ENCODE data around the gene TYW1.

GRCh38 chr7:66948480-66949109 is 48.0 kb upstream of the TYW1 start:
- no peak for TF ChIP-seq CTCF (conservative IDR thresholded peaks at IDR 0.05; ENCODE audit: low read depth, low read length)
- TF ChIP-seq MAZ (IDR thresholded peaks at IDR 0.05; ENCODE audit: borderline replicate concordance, low read depth, low read length) = no peak
- no peak for TF ChIP-seq RAD21 (IDR thresholded peaks at IDR 0.05; ENCODE audit: low read length)
- no peak for TF ChIP-seq SMC3 (IDR thresholded peaks at IDR 0.05; ENCODE audit: low read depth, low read length)
- TF ChIP-seq POLR2A (IDR thresholded peaks at IDR 0.05; ENCODE audit: low read depth, low read length) = no peak
- TF ChIP-seq CHD1 (IDR thresholded peaks at IDR 0.05; ENCODE audit: low read depth, low read length) = no peak
- TF ChIP-seq USF2 (IDR thresholded peaks at IDR 0.05; ENCODE audit: low read depth, low read length) = no peak
- no peak for TF ChIP-seq RFX5 (IDR thresholded peaks at IDR 0.05; ENCODE audit: low read depth, low read length)
- no peak for TF ChIP-seq NFE2L2 (IDR thresholded peaks at IDR 0.05; ENCODE audit: low read depth, low read length)
- TF ChIP-seq RCOR1 (IDR thresholded peaks at IDR 0.05; ENCODE audit: insufficient replicate concordance, low read length) = no peak
- TF ChIP-seq MAFK (IDR thresholded peaks at IDR 0.05; ENCODE audit: low read depth, low read length) = no peak
- no peak for TF ChIP-seq MXI1 (IDR thresholded peaks at IDR 0.05; ENCODE audit: borderline replicate concordance, low read depth, low read length)
- TF ChIP-seq BHLHE40 (IDR thresholded peaks at IDR 0.05; ENCODE audit: low read depth, low read length) = no peak
